Ectodermal cell (in vitro differentiated cells): ENCODE results near the gene CYP39A1.

Experiments used
- H3K27ac ChIP-seq: 2 replicates; pipeline ENCODE4 v1.7.0; 2013; ENCODE audit warnings: mild to moderate bottlenecking, low read depth, low read length; ENCODE audit not compliant: insufficient read depth, poor library complexity, severe bottlenecking
- H3K27me3 ChIP-seq: 2 replicates; pipeline ENCODE4 v1.7.0; 2013; ENCODE audit warnings: mild to moderate bottlenecking, low read length; ENCODE audit not compliant: insufficient read depth, control insufficient read depth, poor library complexity, severe bottlenecking
- H3K36me3 ChIP-seq: one replicate; pipeline ENCODE4 v1.7.0; 2013; ENCODE audit warnings: low read length; ENCODE audit not compliant: control insufficient read depth, insufficient read depth
- H3K4me1 ChIP-seq: one replicate; pipeline ENCODE4 v1.7.0; 2013; ENCODE audit warnings: low read length; ENCODE audit not compliant: control insufficient read depth, insufficient read depth
- H3K4me3 ChIP-seq: 2 replicates; pipeline ENCODE4 v1.7.0; 2013; ENCODE audit warnings: low read depth, low read length, control low read depth; ENCODE audit not compliant: insufficient read depth
- H3K9me3 ChIP-seq: 2 replicates; pipeline ENCODE4 v1.7.0; 2013; ENCODE audit warnings: mild to moderate bottlenecking, low read length, moderate library complexity; ENCODE audit not compliant: control insufficient read depth
- WGBS, 2 experiments: methylation state at CpG; one replicate each; pipeline ENCODE4 v1.1.7; 2013; ENCODE audit warnings: missing lambda C conversion rate in 2 of 2; 5-methylcytosine and 5-hydroxymethylcytosine counted together

CYP39A1 gene

GRCh38 chr6:46565531-46565930, 87.1 kb downstream of the CYP39A1 start:
- Histone ChIP-seq H3K4me3 (no peak overlapping the region), H3K27me3 (no peaks in the 10 kb centered on the region), H3K36me3 (no peaks in the 10 kb centered on the region), H3K4me1 (no peaks in the 10 kb centered on the region), H3K27ac (no peak overlapping the region), H3K9me3 (no peaks in the 10 kb centered on the region)
- 92 to 93% methylated on average over 3 of the region's 3 CpGs for WGBS, 2 experiments

- no peaks in the 10 kb centered on the region for H3K4me1 ChIP-seq
- no peaks in the 10 kb centered on the region for H3K27me3 ChIP-seq
- H3K27ac ChIP-seq = no peak overlapping the region
- no peaks in the 10 kb centered on the region for H3K36me3 ChIP-seq
- WGBS, 2 experiments = 92 to 95% methylated on average over 1 of the region's 1 CpG
- no peaks in the 10 kb centered on the region for H3K9me3 ChIP-seq
- no peak overlapping the region for H3K4me3 ChIP-seq
These were observed 88.7 kb downstream of the CYP39A1 start for GRCh38 chr6:46563924-46564323.

GRCh38 chr6:46556053-46556452, 96.6 kb downstream of the CYP39A1 start:
- H3K27me3 ChIP-seq = no peaks in the 10 kb centered on the region
- H3K4me3 ChIP-seq = no peak overlapping the region
- H3K9me3 ChIP-seq = no peaks in the 10 kb centered on the region
- H3K36me3 ChIP-seq = no peaks in the 10 kb centered on the region
- 91 to 94% methylated on average over 4 of the region's 4 CpGs for WGBS, 2 experiments
- no peaks in the 10 kb centered on the region for H3K4me1 ChIP-seq
- H3K27ac ChIP-seq = no peak overlapping the region

- 64 to 65% methylated on average over 1 of the region's 1 CpG for WGBS, 2 experiments
- H3K4me3 ChIP-seq = no peak overlapping the region
- H3K9me3 ChIP-seq = no peaks in the 10 kb centered on the region
These were observed 97.5 kb downstream of the CYP39A1 start for GRCh38 chr6:46555129-46555528.

GRCh38 chr6:46549155-46549554, 103.5 kb downstream of the CYP39A1 start:
- no peak overlapping the region for H3K4me3 ChIP-seq
- no peak overlapping the region for H3K27ac ChIP-seq
- H3K4me1 ChIP-seq = no peaks in the 10 kb centered on the region
- H3K9me3 ChIP-seq = no peaks in the 10 kb centered on the region
- no peaks in the 10 kb centered on the region for H3K36me3 ChIP-seq
- no peaks in the 10 kb centered on the region for H3K27me3 ChIP-seq

More at GRCh38 chr6:46555129-46555528, 97.5 kb downstream of the CYP39A1 start:
- no peaks in the 10 kb centered on the region for H3K36me3 ChIP-seq
- H3K27ac ChIP-seq = no peak overlapping the region
- no peaks in the 10 kb centered on the region for H3K27me3 ChIP-seq
- no peaks in the 10 kb centered on the region for H3K4me1 ChIP-seq

GRCh38 chr6:46541556-46541955, 111.1 kb downstream of the CYP39A1 start:
- Histone ChIP-seq H3K36me3 (no peaks in the 10 kb centered on the region), H3K27me3 (no peaks in the 10 kb centered on the region), H3K9me3 (no peaks in the 10 kb centered on the region), H3K4me3 (no peak overlapping the region), H3K27ac (no peak overlapping the region), H3K4me1 (no peaks in the 10 kb centered on the region)
- 94 to 97% methylated on average over 3 of the region's 3 CpGs for WGBS, 2 experiments

DNA sequence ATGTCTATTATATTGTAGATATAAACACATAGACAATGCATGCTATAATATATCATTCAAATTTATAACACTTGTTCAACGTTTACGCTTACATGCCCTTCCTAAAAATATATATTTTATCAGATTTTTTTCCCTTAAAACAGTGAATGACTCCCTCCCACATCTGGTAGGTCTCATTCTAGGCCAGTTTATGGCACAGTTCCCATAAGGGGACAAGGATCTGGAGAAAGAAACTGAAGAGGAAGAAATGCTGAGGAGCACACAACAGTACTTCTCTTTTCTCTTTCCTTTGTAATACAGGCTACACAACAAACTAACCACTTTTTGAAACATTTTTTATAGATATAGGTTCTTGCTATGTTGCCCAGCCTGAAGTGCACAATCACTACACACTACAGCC, 112.8 kb downstream of the CYP39A1 start:
- Histone ChIP-seq H3K4me3 (no peak overlapping the region), H3K27me3 (no peaks in the 10 kb centered on the region), H3K27ac (no peak overlapping the region), H3K36me3 (no peaks in the 10 kb centered on the region), H3K4me1 (no peaks in the 10 kb centered on the region), H3K9me3 (no peaks in the 10 kb centered on the region)
- 86 to 100% methylated on average over 2 of the region's 2 CpGs for WGBS, 2 experiments

GRCh38 chr6:46538800-46539480, 113.7 kb downstream of the CYP39A1 start:
- Histone ChIP-seq H3K4me1 (no peaks in the 10 kb centered on the region), H3K27ac (no peak overlapping the region), H3K27me3 (no peaks in the 10 kb centered on the region), H3K36me3 (no peaks in the 10 kb centered on the region), H3K4me3 (no peak overlapping the region), H3K9me3 (no peaks in the 10 kb centered on the region)
- 80% methylated on average over 6 of the region's 6 CpGs for WGBS, 2 experiments

GRCh38 chr6:46530896-46531295, 121.7 kb downstream of the CYP39A1 start:
- H3K4me1 ChIP-seq = no peaks in the 10 kb centered on the region
- H3K27me3 ChIP-seq = no peaks in the 10 kb centered on the region
- H3K9me3 ChIP-seq = no peaks in the 10 kb centered on the region
- H3K4me3 ChIP-seq = no peak overlapping the region
- 67 to 75% methylated on average over 3 of the region's 3 CpGs for WGBS, 2 experiments
- H3K36me3 ChIP-seq = no peaks in the 10 kb centered on the region
- no peak overlapping the region for H3K27ac ChIP-seq

GRCh38 chr6:46528961-46529750, 123.5 kb downstream of the CYP39A1 start:
- no peaks in the 10 kb centered on the region for H3K36me3 ChIP-seq
- H3K27me3 ChIP-seq = no peaks in the 10 kb centered on the region
- H3K4me1 ChIP-seq = no peaks in the 10 kb centered on the region
- H3K4me3 ChIP-seq = no peak overlapping the region
- 86 to 91% methylated on average over 2 of the region's 3 CpGs for WGBS, 2 experiments
- H3K9me3 ChIP-seq = no peaks in the 10 kb centered on the region
- no peak overlapping the region for H3K27ac ChIP-seq
